GM19452 (cell line): ENCODE results near the gene CHST13.

Experiments
- ATAC-seq: cut with Tn5 transposase; IDR thresholded peaks from one replicate; pipeline ENCODE4 v1.9.1; 2021; ENCODE audit not compliant: unreplicated experiment

The CHST13 gene

GRCh38 chr3:126487151-126487771, 36.7 kb upstream of the CHST13 start:
- no peak for ATAC-seq

- ATAC-seq, result no peak
Measured at GRCh38 chr3:126488185-126488584, 35.8 kb upstream of the CHST13 start.

GRCh38 chr3:126488886-126489569, 34.9 kb upstream of the CHST13 start:
- ATAC-seq, result no peak

- no peak for ATAC-seq
Measured at GRCh38 chr3:126490619-126491018, 33.3 kb upstream of the CHST13 start.

- no peak for ATAC-seq
Measured at GRCh38 chr3:126491221-126492013, 32.5 kb upstream of the CHST13 start.

- ATAC-seq, result no peak
Measured at GRCh38 chr3:126493051-126493450, 30.9 kb upstream of the CHST13 start.

- ATAC-seq, result no peak
Measured at GRCh38 chr3:126493739-126494138, 30.2 kb upstream of the CHST13 start.

- ATAC-seq, result no peak
Measured at GRCh38 chr3:126494204-126494969, 29.6 kb upstream of the CHST13 start.

- no peak for ATAC-seq
Measured at GRCh38 chr3:126494970-126495230, 29.1 kb upstream of the CHST13 start.

- no peak for ATAC-seq
Measured at GRCh38 chr3:126495786-126496185, 28.2 kb upstream of the CHST13 start.

- ATAC-seq, result no peak
Measured at GRCh38 chr3:126496894-126497850, 26.8 kb upstream of the CHST13 start.

- ATAC-seq, result no peak
Measured at GRCh38 chr3:126497956-126498355, 26.0 kb upstream of the CHST13 start.

- no peak for ATAC-seq
Measured at GRCh38 chr3:126498461-126498860, 25.5 kb upstream of the CHST13 start.

GRCh38 chr3:126498929-126499328, 25.0 kb upstream of the CHST13 start:
- no peak for ATAC-seq

- no peak for ATAC-seq
Measured at GRCh38 chr3:126499401-126499800, 24.6 kb upstream of the CHST13 start.

- no peak for ATAC-seq
Measured at GRCh38 chr3:126500016-126500415, 23.9 kb upstream of the CHST13 start.

GRCh38 chr3:126501054-126501453, 22.9 kb upstream of the CHST13 start:
- ATAC-seq, result no peak

GRCh38 chr3:126501736-126502135, 22.2 kb upstream of the CHST13 start:
- ATAC-seq, result no peak

- no peak for ATAC-seq
Measured at GRCh38 chr3:126502656-126503055, 21.3 kb upstream of the CHST13 start.

- no peak for ATAC-seq
Measured at GRCh38 chr3:126503701-126504100, 20.3 kb upstream of the CHST13 start.
